Measurements from ENCODE around the gene BRD9.
"Not testable (repeated sequence)": the region's sequence is repeated elsewhere in the genome, so short reads cannot be mapped to it uniquely, and the experiment has no call there.

BRD9 gene

DNA sequence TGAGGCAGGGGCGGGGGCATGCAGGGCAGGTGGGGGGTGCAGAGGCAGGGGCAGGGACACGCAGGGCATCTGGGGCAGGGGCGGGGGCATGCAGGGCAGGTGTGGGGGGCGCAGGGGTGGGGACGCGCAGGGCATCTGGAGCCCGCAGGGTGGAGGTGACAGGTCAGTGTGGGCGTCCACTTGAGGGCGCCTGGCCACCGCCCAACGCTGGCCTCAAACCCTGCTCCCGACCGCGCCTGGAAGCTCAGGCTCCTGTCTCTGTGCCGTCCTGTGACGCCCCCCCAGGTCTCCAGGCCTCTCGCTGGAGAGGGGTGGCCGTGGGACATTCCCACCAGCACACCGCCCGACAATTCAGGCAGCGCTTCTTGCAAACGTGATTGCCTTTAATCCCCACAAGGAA, 48.7 kb downstream of the BRD9 start:
- DNase-seq, result not testable (repeated sequence)

DNA sequence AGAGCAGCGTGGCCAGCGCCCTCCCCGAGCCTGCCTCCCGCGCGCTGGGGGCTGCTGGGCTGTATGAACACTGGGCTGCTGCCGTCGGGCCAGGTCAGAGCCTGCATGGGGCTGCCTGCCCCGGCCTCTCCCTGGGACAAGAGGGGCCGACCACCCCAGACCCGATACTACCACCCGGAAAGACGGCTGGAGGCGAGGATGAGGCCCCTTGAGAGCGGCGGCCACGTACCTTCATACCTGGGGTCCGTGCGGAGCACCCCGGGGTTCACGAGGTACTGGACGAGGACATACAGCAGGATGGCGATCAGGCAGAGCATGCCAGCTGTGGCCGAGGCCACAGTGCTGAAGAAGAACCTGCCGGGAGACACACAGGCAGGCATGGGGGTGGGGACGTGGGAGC, 49.2 kb downstream of the BRD9 start:
- not testable (repeated sequence) for DNase-seq

DNA sequence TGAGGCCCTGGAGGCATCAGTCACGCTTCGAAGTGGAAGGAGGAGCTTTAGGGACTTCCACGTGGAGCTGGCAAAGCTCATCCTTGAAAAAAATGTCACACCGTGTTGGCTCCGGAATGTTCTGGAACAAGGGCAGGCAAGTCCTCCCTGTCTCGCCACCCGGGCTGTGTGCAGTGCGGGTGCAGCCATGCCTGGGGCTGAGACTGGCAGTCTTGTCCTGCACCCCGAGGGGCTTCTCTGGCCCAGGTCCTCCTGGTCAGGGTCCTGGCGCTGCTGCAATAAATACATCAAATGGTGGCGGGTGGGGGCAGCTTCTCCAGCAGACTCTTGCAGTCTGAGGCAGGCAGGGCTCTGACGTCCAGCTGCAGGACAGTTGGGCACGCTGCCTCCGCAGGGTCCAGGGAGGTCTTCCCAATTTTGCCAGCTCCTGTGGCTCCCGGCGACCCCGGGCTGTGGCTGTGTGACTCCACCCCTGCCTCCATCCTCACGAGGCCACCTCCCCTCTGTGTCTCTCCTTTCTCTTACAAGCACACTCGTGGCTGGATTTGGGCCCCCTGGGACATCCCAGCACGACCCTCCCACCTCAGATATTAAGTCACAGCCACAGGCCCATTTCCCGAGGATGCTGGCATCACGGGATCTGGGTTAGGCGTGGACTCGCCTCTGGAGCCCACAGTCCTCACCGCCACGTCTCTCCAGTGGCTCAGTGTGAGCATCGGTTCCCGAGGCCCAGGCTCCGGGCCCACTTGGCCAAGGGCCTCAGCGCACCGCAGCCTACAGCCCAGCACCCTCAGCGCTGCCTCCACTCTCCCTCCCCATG, 50.0 kb downstream of the BRD9 start:
- not testable (repeated sequence) for DNase-seq

DNA sequence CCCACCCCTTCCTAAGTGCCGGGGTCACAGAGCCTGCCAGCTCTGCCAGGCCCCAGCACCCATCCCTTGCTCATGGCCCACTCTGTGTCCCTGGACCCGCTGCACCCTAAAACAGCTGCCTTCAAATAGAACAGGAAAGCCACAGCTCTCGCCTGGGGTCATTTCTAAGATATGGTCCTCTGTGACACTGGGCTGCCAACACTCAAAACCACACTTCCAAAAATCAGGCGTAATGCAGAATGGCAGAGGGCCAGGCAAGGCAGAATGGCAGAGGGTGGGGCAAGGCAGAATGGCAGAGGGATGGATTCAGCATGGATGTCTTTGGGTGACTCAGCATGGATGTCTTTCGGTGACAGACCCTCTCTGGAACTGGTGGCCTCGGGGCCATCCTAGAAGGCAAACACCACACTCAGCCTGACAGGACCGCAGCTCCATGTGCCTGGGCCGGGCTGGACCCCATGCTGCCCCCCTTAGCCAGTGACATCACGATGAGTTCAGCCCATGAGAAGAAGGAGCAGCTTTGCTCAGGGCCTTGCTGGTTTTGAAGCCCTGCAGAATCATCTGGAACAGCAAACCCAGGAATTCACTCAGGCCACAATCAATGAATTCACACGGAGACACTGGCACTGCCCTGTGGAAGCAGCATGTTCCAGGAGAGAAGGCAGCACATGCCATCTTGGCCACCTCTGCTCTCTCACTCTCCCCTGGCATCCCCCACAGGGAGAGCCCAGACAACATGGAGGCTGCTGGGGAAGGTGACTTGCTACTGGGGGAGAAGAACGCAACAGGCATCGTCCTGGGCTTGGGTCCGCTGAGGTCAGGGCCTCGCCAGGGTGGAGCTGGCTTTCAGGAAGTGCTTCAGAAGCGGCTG, 50.8 kb downstream of the BRD9 start:
- not testable (repeated sequence) for DNase-seq

DNA sequence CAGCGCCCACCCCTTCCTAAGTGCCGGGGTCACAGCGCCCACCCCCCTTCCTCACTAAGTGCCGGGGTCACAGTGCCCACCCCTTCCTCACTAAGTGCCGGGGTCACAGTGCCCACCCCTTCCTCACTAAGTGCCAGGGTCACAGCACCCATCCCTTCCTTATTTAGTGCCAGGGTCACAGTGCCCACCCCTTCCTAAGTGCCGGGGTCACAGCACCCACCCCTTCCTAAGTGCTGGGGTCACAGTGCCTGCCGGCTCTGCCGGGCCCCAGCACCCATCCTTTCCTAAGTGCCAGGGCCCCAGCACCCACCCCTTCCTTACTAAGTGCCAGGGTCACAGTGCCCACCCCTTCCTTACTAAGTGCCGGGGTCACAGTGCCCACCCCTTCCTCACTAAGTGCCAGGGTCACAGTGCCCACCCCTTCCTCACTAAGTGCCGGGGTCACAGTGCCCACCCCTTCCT, 51.6 kb downstream of the BRD9 start:
- DNase-seq, result not testable (repeated sequence)

DNA sequence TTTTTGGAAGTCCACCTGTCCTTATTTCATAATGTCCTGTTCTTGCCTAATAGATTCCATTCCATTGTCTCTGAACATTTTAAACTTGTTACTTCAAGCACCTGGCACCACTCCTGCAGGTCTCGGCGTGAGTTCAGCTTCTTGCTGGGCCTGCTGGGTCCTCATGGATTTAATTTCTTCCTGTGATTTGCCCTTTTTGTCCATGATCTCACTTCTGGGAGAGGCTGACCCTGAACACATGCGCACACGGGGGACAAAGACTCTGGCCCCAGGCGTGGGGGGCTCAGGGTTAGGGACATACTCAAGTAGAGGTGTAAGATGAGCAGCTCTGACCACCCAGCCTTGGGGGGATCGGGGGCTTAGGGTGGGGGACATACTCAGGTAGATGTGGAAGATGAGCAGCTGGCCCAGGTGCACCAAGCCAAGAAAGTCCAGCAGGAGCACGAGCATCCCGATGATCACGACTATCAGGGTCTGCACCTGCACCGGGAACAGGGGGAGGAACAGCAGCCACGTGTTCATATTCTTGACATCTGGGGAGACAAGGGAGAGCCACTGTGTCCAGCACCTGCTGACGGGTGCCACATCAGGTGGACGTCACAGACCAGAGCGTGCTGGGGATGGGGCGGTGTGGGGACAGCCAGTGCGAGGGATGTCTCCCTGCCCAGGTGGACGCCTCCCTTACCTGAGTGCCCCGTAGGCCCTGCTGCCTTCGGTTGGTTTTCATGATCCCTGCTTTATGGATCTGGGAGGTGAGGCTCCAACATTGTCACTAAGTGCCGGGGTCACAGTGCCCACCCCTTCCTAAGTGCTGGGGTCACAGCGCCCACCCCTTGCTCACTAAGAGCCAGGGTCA, 52.3 kb downstream of the BRD9 start:
- DNase-seq, result not testable (repeated sequence)

DNA sequence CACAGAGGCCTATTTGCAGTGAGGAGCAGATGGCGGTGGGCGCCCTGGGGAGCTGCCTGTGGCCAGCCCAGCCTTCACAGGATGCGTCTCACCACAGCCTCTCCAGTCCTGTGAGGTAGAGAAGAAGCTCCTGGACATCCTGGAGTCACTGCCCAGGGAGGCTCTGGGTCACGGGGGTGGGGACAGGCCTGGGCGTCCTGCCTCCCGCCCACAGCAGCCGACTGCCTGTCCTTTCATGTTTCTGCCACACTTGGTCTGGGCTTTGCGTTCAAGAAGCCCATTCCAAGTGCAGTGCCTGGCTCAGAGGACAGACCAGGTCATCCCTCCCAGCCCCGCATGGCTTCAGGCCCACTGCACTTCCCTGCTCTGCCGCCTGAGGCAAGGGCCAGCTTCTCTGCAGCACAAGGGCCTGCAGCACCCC, 54.2 kb downstream of the BRD9 start:
- not testable (repeated sequence) for DNase-seq

DNA sequence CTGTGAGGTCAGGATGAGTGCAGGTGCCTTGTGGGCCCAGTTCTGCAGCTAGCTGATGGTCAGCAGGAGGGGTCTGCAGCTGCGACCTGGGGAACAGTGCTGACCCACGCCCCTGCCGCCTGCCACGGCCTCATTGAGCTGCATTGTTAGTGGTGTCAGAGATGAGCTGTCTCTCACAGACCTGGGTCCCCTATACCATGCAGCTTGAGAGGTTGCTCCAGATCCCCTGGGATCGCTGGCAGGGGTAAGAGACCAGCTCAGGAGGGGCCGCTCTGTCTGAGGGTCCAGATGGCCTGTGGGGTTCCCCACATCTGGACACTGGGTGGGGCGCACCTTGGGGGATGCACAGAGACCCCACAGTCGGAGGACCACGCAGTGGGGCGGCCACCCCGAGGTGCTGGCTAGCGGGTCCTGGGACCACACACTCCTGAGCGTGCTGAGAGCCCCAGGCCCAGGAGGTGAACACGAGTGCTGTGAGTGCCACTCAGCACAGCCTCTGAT, 54.9 kb downstream of the BRD9 start:
- DNase-seq, result not testable (repeated sequence)

DNA sequence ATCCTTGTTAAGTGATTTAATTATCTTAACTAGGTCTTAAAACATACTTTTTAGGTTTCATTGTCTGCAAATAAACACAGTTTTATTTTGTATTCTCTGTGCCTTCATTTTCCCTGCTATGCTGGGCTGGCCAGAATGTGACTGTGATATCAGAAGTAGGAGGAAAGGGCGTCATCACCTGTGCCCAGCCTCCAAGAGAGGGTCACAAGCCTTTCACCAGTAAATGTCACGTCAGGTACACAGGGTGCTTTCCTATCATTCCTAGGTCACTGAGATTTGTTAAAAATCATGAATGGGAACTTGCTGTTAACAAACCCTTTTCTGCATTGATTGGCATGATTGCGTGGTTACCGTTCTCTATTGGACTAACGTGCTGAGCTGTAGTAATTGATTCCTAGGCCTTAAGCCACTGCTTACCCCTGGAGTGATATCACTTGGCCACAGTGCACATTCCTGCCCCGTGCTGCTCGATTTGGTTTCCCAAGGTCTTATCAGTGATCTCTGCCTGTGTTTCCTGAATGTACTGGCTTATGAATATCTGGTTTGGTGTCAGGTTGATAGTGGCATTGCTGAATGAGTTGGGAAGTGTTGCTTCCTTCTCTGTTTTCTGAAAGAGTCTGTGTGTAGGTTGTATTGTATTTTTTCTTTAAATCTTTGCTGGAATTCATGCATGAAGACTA, 56.5 kb downstream of the BRD9 start:
- DNase-seq, result not testable (repeated sequence)

DNA sequence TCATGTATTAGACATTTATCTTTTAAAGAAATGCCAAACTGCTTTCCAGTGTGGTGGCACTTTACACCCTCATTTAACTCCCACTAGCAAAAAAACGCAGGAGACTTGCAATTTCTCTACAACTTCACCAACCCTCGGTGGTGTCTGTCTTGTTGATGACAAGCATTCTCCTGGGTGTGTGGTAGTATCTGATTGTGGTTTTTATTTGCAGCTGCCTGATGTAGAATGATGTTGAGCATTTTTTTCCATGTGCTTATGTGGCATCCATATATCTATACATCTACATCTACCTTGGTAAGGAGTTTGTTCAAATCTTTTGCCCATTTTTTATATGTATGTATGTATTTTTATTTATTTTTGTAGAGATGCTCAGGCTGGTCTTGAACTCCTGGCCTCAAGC, 58.6 kb downstream of the BRD9 start:
- DNase-seq, result not testable (repeated sequence)

DNA sequence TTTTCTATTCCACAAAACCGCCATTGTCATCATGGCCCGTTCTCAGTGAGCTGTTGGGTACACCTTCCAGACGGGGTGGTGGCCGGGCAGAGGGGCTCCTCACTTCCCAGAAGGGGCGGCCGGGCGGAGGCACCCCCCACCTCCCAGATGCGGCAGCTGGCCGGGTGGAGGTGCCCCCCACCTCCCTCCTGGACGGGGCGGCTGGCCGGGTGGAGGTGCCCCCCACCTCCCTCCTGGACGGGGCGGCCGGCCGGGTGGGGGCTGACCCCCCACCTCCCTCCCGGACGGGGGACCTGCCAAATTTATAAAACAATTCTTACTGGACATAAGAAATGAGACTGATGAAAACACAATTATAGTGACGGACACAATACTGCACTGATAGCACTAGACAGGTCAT, 64.4 kb downstream of the BRD9 start:
- not testable (repeated sequence) for DNase-seq

DNA sequence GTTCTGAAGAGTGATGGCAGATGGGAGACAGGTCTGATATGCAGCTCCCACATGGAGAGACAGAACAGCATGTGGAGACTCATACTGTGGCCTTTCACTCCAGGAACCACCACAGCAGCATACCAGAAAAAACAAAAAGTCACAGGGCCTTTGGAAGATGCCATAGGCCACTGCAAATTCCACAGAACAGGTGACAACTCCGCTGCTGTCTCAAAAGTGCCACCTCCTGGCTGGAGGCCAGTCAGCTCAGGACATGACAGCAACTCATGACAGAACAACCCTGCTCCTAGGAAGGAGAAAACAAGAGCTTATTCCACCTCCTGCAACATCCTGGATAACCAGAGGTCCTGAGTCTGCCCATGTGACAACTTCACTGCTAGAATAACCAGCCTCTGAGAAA, 67.1 kb downstream of the BRD9 start:
- DNase-seq, result not testable (repeated sequence)

DNA sequence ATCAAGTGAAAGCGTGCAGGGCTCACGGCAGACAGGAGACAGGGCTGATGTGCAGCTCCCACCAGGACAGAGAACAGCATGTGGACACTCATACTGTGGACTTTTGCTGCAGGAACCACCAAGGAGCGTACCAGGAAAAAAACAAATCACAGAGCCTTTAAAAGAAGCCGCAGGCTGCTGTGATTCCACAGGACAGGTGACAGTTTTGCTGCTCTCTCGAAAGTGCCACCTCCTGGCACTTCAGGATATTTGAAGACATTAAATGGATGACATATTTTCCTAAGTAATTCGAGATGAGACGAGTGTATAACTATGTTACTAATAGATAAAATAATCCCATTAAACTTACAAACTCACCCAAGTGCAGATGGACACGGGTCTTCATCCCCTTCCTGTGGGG, 71.1 kb downstream of the BRD9 start:
- no peak for DNase-seq

DNA sequence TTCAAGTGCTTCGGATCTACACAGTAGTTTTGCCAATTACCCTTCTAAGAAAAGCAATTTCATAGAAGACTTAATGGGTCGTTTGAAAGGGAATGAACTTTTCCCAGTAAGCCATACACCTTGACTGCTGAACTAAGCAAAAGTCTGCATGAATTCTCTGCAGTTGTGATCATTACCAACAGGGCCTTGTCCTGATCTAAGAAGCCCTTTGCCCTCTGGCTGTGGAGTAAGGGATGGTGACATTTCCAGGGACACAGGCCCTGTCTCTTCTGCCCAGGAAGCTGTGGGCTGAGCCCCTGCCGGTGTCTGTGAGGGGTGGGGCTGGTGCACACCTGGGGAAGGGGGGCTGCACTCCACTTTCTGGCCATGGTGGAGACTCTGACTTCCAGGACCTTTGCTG, 72.4 kb downstream of the BRD9 start:
- DNase-seq, result no peak

DNA sequence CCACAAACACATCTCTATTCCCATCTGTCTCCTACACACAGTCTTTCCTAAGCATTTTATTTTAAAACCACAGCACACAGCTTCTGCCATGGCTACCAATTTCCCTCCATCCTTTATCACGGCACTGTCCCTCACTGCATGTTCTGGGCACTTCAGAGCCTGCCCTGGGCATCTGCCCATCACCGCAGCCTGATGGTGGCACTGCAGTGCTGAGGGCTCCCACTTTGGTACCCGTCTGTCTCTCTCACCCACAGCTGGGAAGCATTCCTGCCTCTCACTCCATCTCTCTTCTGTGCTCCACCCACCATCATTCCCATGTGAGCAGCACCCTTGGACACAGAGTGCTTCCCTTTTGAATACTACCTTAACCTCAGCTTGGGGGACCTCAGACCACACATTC, 73.5 kb downstream of the BRD9 start:
- no peak for DNase-seq

DNA sequence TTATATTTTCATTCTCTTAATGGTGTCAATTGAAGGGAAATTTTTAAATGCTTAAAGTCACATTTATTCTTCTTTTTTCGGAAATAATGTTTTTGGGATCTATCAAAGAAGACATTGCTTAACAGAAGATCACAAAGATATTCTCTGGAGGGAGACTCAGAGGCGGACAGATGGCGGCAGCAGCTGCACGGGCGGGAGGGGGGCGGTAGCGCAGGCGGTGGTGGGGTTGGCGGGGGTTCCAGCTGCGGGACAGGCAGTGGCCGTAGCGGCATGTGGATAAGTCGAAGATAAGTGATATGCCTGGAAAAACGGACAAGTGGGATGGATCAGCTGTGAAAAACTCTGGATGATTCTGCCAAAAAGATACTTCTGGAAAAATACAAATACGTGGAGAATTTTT, 76.4 kb downstream of the BRD9 start:
- no peak for DNase-seq

DNA sequence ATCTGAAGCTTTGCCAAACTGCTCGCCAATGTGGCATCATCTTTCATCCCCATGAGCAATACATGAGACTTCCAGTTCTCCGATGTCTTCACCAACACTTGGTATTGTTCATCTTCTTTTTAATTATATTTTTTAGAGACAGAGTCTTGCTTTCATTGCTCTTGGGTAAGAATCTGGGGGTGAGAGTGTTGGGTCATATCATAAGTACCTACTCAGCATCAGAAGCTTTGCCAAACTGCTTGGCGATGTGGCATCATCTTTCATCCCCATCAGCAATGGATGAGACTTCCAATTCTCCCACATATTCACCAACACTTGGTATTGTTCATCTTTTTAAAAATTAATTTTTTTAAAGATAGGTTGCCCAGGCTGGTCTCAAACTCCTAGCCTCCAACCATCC, 77.2 kb downstream of the BRD9 start:
- no peak for DNase-seq
